HG03095 (cell line): Measurements from ENCODE around the gene NRDE2.

ENCODE experiments used
- ATAC-seq: cut with Tn5 transposase; IDR thresholded peaks from one replicate; pipeline ENCODE4 v1.9.1; 2021; ENCODE audit warnings: moderate library complexity; ENCODE audit not compliant: unreplicated experiment

Gene NRDE2, protein sequence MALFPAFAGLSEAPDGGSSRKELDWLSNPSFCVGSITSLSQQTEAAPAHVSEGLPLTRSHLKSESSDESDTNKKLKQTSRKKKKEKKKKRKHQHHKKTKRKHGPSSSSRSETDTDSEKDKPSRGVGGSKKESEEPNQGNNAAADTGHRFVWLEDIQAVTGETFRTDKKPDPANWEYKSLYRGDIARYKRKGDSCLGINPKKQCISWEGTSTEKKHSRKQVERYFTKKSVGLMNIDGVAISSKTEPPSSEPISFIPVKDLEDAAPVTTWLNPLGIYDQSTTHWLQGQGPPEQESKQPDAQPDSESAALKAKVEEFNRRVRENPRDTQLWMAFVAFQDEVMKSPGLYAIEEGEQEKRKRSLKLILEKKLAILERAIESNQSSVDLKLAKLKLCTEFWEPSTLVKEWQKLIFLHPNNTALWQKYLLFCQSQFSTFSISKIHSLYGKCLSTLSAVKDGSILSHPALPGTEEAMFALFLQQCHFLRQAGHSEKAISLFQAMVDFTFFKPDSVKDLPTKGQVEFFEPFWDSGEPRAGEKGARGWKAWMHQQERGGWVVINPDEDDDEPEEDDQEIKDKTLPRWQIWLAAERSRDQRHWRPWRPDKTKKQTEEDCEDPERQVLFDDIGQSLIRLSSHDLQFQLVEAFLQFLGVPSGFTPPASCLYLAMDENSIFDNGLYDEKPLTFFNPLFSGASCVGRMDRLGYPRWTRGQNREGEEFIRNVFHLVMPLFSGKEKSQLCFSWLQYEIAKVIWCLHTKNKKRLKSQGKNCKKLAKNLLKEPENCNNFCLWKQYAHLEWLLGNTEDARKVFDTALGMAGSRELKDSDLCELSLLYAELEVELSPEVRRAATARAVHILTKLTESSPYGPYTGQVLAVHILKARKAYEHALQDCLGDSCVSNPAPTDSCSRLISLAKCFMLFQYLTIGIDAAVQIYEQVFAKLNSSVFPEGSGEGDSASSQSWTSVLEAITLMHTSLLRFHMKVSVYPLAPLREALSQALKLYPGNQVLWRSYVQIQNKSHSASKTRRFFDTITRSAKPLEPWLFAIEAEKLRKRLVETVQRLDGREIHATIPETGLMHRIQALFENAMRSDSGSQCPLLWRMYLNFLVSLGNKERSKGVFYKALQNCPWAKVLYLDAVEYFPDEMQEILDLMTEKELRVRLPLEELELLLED

DNA sequence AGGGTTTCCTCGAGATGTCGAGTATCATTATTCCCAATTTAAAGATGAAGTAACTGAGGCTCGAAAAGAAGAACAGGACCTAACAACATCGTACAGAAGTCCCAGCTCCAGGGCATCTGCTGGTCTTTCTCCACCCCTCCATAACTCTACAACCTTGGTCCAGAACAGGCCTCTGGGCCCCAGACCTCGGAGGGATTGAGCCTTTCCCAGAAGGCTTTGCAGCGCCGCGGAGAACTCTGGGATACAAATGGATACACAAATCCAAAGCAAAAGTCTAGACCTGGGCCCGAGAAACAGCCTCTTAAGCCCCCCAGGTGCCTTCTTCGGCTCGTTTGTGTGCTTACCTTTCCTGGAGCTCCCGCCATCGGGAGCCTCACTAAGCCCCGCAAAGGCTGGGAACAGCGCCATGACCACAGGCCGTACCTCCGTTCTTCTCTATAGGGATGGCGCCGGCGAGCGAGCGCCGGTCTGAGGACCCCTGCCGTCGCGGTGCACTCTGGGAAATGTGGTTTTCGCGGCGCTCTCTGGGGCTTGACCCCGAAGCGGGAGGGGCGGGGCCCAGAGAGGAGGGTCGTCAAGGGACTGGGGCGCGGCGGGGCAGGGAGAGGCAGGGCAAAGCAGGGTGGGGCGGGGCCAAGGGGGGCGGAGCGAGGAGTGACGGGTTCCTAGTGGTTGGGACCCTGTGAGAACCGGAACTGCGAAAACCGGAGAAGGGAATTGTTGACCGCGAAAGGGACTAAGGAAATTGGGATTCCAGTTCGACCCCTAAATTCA lies at the start of gene NRDE2:
Gene NRDE2, minus strand, starts transcription at position 445 of the 774 bp plus-strand sequence. Its CDS starts 37 bp downstream, at position 408.
- ATAC-seq, result peak; percentile 90

DNA sequence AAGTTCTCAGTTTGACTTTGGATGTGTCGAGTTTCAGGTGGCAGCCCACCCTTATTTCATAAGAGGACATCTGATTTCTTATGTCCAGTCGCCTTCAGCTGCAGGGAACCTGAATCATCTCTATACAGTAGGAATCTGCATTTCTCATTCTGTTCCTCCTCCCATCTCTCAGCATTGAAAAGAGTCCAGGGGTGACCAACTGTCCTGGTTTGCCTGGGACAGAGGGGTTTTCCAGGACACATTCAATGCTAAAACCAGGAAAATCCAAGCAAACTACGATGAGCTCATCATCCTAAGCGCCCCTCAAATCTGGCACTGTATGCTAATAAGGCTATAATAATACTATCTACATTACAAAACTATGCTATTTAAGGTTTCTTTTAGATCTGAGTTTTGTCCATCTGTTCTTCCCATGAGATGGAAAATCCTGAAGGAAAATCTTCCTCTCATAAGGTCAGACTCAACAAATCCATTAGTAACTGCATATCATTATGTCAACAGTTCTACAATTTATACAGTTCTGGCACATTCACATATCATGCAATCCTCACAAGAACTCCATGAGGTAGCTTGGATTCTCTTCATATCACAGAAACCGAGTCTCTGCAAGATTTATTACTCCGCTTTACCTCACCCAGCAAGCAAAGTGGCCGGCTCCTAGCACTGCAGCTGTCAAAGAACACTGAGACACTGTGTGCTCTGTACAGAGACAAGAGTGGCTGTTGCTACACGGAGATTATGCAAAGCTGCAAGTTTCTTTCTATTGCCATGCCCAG lies 49.5 kb upstream of the NRDE2 start:
- ATAC-seq, result no peak

DNA sequence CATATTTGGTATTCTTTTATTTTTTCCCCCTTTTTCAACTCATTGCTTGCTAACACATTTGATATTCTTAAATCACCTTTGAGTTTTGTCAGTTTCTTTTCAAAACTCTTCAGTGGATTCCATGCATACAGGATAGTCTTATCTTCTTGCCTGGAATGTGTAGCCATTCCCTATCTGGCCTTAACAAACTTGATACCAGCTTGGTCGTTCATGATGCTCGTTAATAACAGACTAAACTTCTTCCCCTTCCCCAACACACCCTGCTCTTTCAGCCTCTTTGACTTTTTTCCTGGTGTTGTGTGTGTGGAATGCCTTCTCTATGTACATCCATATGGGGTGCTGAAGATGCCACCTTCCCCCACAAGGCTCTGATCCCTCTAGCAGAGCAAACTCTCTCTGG lies 47.4 kb upstream of the NRDE2 start:
- ATAC-seq, result no peak

DNA sequence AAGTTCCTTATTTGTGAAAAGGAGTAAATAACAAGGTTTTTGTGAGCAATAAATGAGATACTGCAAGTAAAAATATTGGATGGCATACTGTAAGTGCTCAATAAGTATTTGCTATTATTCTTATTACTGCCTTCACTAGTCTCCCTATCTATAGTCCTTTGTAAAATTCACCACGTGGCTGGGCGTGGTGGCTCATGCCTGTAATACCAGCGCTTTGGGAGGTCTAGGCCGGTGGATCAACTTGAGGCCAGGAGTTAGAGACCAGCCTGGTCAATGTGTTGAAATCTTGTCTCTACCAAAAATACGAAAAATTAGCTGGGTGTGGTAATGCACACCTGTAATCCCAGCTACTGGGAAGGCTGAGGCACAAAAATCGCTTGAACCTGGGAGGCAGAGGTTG lies 46.5 kb upstream of the NRDE2 start:
- ATAC-seq, result no peak

DNA sequence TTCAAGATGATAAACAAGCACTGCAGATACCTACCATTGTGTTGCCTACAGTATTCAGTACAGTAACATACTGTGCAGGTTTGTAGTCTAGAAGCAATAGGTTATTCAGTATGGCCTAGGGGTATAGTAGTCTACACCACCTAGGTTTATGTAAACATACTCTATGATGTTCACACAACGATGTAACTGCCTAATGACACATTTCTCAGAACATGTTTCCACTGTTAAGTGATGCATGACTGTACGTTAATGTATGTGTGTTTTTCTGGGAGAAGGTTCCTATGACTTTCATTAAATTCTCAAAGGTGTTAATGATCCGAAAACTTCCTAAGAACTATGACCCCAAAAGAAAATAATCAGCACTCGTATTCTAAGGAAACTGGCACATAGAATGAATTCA lies 44.2 kb upstream of the NRDE2 start:
- no peak for ATAC-seq

DNA sequence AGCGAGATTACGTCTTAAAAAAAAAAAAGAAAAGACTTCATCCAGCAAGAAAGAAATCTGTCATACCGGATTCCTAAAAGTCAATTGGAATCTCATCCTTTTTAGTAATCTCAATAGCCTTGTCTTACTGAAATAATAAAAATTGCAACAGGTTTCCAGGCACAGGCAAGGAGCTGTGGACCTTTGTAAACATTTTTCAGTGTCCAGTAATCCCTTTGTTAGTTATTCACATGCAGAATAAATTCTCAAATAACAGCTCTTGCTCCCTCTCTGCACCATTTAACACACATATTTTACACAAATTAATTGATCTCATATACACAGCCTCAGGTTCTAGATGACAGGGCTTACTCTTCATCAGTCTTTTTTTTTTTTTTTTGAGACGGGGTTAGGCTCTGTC lies 43.1 kb upstream of the NRDE2 start:
- ATAC-seq, result no peak

DNA sequence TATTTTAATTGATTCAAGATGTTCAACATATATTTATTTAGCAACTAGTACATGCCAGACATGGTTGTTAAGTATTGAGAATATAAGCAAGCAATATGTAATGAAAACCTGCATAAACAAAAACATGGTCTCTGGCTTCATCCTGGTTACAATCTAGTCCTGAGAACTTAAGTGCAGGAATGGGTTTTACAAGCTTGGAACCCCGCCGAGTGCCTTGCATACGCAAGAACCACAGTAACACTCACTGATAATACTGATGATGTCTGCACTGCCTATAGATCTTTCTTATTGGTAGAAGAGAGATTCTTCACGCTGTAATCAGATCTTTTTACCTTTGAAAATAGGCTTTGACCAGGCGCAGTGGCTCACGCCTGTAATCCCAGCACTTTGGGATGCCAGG lies 42.1 kb upstream of the NRDE2 start:
- ATAC-seq, result no peak

DNA sequence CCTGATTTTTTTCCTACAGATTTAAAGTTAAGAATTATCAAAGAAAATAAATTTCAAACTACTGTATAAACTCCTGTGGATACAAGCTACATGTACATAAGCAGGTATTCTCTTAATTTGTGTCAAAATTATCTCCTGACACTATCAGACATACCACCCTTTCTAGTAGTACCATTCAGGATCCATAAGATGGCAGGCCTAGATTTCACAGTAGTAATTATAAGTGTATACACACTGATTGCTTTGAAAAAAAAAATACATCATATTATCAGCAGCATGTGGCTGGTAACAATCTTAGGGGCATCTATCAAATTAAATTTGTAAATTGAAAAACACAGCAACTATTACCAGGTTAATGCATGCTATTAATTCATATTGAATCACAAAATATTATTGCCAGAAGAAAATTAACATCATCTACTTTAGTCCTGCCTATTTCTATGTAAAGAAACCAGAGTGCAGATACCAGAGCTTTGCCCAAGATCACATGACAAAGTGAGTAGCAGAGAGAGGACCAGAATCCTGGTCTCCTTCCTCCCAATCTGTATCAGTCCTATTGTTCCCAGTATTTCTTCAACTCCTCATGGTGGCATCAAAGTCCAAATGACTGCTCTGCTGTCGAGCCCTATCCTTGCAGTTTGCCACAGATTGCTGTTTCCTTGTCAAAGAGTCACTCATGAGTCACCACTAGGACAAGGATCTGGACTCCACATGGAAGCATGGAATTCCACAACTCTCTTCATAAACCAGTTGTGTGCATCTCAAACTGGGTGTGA lies 37.4 kb upstream of the NRDE2 start:
- no peak for ATAC-seq

DNA sequence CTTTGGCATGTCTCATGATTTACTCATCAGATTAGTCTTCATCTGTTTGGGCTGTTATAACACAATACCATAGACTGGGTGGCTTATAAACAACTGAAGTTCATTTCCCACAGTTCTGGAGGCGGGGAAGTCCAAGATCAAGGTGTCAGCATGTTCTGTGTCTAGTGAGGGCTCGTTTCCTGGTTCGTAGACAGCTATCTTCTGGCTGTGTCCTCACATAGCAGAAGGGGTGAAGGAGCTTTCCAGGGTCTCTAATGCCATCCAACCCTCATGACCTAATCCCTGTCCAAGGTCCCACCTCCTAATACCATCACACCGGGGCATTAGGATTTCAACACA lies 30.8 kb upstream of the NRDE2 start:
- no peak for ATAC-seq

DNA sequence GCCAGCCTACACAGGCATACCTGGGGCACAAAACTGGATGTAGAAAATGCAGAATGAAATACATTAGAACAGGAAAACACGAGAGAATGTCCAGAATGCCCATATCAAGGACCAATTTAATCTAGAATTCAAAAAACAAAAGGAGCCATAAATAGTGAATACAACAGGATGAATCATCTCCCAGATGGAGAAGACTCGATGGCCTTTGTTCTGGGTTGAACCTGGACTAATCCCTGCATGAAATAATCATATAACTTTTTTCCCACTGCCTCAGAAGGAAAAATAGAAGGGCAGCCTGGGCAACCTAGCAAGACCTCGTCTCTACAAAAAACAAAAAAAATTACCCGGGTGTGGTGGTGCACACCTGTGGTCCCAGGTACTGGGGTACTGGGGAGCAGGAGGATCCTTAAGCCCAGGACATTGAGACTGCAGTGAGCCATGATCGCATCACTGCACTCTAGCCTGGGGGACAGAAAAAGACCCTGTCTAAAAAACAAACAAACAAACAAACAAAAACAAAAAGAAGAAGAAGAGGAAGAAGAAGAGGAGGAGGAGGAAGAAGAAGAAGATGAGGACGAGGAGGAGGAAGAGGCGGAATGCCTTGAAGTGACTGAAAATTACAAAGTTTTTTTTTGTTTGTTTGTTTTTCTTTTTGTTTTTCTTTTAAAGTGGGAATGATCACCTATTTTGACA lies 30.3 kb upstream of the NRDE2 start:
- no peak for ATAC-seq

DNA sequence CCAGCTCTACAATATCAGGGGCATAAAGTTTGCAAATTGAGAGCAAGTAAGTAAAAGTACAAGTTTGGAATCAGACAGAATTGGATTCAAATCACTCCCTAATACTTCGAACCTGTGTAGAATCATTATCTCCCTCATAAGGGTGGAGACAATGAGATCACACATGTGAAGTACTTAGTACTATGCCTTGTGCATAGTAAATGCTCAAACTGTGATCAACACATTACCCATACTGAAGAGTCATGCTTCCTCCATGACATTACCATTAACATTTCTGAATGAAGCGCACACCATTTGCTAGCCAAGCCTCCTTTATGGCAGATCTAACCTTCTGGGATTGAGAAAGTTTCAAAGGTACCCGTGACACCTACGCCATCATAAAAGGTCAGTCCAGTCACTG lies 26.6 kb upstream of the NRDE2 start:
- no peak for ATAC-seq

DNA sequence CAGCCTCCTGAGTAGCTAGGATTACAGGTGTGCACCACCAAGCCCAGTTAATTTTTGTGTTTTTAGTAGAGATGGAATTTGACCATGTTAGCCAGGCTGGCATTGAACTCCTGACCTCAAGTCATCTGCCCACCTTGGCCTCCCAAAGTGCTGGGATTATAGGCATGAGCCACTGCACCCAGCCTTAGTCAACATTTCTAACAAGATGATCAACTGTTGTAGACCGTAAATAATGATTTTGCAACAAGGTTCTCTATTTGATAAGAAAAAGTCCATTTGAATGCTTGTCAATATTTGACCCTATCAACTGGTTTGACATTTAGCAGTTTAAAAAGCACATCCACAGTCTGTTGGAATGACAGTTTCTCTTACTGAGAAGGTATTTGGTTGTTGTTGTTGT lies 25.2 kb upstream of the NRDE2 start:
- no peak for ATAC-seq

DNA sequence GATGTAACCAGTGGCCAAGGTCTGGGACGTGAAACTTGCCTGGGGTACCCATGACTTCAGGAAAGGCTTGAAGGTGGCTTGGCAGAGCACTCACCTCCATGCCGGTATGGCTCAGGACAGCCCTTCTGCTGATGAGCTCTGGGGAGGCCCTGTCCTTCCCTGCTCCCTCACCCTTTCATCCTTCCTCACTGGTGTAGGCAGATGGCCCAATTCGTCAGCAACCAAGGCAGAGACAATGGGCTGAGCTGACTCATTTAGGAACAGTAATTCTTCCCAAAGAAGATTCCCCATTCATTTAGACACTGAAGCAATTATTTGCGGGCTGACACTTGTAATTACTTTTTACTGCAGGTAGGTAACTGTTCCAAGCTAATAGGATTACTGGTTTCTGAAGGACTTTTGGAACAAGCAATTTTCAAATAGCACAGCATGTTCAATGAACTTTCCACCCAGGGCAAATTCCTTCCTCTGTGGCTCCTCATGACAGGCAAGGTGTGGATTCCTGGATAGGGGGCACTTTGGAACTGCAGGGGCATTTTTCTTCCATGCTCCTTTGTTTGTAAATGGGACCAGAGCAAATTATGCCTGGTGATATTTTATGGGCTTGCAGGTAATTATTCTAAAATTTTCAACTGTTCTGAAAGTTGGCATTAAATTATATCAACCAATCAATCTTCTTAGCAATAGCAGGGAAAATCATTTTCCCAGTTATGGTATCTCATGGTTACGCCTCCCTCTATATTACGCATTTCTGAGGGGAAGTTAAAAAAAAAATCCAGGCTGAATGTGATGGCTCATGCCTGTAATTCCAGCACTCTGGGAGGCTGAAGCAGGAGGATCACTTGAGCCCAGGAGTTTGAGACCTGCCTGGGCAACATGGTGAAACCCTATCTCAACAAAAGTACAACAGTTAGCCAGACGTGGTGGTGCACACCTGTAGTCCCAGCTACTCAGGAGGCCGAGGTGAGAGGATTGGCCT lies 24.1 kb upstream of the NRDE2 start:
- ATAC-seq, result no peak

DNA sequence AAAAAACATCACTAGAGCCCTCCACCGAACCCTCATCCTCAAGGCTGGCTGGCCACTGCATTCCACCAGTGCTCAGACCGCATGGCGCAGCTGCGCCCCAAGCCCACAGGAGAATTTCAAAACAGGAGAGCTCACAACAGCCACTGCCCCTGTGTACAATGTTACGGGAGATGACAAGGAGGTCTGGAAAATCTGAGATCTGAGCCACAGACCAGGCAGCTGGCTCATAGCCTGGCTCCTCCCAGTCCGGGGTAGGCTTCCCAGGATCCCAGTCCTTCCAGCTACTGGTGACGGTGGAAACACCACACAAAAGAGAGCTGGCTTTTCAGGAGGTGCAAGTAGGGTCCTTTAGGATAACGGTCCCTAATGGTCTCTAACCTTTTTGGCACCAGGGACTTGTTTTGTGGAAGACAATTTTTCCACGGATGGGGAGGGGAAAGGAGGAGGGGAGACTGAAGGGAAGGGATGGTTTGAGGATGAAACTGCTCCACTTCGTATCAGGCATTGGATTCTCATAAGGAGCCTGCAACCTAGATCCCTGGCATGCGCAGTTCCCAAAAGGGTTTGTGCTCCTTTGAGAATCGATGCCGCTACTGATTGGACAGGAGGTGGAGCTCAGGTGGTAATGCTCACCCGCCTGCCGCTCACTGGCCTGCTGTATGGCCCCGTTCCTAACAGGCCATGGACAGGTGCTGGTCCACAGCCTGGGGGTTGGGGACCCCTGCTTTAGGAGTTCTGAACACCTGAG lies 23.0 kb upstream of the NRDE2 start:
- ATAC-seq, result no peak

DNA sequence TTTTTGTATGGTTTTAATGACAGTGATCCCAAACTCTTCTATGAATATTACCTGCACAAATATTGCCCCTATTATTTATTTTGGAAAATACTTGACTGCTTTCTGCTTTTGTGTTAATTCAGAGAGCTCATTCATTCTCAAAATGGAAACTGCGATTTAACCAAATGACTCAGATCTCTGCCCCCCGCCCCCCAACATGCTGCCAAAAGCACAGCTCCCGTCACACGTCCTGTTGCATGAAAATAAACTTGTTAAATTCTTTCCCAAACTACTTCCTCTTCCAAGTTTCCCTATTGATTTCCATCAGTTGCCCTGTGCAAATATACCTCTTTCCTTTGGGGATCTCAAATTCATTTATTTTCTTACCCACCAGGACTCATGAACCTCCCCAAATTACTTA lies 18.0 kb upstream of the NRDE2 start:
- ATAC-seq, result no peak

DNA sequence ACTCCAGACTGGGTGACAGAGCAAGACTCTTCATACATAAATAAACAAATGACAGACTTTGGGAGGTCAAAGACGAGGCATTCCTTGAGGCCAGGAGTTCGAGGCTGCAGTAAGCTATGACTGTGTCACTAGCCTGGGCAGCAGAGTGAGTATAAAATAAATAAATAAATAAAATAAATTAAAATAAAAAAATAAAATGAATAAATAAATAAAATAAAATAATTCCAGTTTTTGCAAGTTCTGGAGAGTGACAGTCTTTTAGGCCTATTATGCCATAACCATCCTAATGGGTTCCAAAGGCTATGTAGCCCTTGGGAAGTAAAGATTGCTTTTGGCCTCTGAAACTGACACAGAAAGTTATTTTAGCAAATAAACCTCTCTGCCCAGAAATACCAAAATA lies 16.5 kb upstream of the NRDE2 start:
- no peak for ATAC-seq

DNA sequence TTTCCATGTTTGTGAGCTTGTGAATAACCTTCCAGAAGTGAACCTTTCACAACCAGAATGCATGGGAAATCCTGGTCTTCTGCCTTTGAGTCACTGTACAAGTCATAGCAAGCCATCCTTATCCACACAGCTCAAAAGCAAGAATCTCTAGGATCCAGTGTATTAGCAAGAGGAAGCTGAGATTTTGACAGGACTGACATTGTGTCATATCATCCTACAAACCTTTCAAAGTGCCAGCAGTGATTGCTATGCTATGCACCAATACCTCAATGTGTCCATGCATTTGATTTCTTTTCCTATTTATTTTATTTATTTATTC lies 13.5 kb upstream of the NRDE2 start:
- ATAC-seq, result no peak
